HG03045 (cell line): Measurements from ENCODE around the gene MAP7.
"Not testable (repeated sequence)": the region's sequence is repeated elsewhere in the genome, so short reads cannot be mapped to it uniquely, and the experiment has no call there.

Source experiments
- ATAC-seq: cut with Tn5 transposase; IDR thresholded peaks from one replicate; pipeline ENCODE4 v1.9.1; 2021; ENCODE audit warnings: mild to moderate bottlenecking, moderate library complexity; ENCODE audit not compliant: unreplicated experiment

MAP7 gene

GRCh38 chr6:136474241-136474640 lies 76.0 kb downstream of the MAP7 start:
- no peak for ATAC-seq

- ATAC-seq, result no peak
Measured at GRCh38 chr6:136471922-136472321, 78.3 kb downstream of the MAP7 start.

GRCh38 chr6:136471372-136471771 lies 78.8 kb downstream of the MAP7 start:
- no peak for ATAC-seq

GRCh38 chr6:136470044-136470443 lies 80.2 kb downstream of the MAP7 start:
- ATAC-seq, result no peak

- no peak for ATAC-seq
Measured at GRCh38 chr6:136469154-136469553, 81.1 kb downstream of the MAP7 start.

- no peak for ATAC-seq
Measured at GRCh38 chr6:136468711-136469110, 81.5 kb downstream of the MAP7 start.

- no peak for ATAC-seq
Measured at GRCh38 chr6:136467186-136467585, 83.0 kb downstream of the MAP7 start.

- no peak for ATAC-seq
Measured at GRCh38 chr6:136466777-136467176, 83.4 kb downstream of the MAP7 start.

- ATAC-seq, result no peak
Measured at GRCh38 chr6:136465766-136466303, 84.4 kb downstream of the MAP7 start.

GRCh38 chr6:136464874-136465273 lies 85.3 kb downstream of the MAP7 start:
- no peak for ATAC-seq

GRCh38 chr6:136464148-136464547 lies 86.1 kb downstream of the MAP7 start:
- ATAC-seq, result no peak

GRCh38 chr6:136463743-136464142 lies 86.5 kb downstream of the MAP7 start:
- ATAC-seq, result no peak

GRCh38 chr6:136446579-136447187 lies 103.5 kb downstream of the MAP7 start:
- ATAC-seq, result no peak

GRCh38 chr6:136446145-136446544 lies 104.1 kb downstream of the MAP7 start:
- no peak for ATAC-seq

- ATAC-seq, result no peak
Measured at GRCh38 chr6:136445063-136445462, 105.2 kb downstream of the MAP7 start.

GRCh38 chr6:136440203-136440602 lies 110.0 kb downstream of the MAP7 start:
- ATAC-seq, result no peak

- no peak for ATAC-seq
Measured at GRCh38 chr6:136439514-136440190, 110.6 kb downstream of the MAP7 start.

GRCh38 chr6:136438441-136438840 lies 111.8 kb downstream of the MAP7 start:
- ATAC-seq, result no peak

GRCh38 chr6:136437246-136437645 lies 113.0 kb downstream of the MAP7 start:
- ATAC-seq, result no peak

GRCh38 chr6:136435101-136435500 lies 115.1 kb downstream of the MAP7 start:
- no peak for ATAC-seq

GRCh38 chr6:136431306-136431705 lies 118.9 kb downstream of the MAP7 start:
- ATAC-seq, result not testable (repeated sequence)

GRCh38 chr6:136429264-136430065 lies 120.8 kb downstream of the MAP7 start:
- no peak for ATAC-seq
